Gastroesophageal sphincter (tissue), 4 donors: ENCODE results near the gene NEO1. TPM values are rescaled to one million over a fixed set of nuclear protein-coding genes. Genes with fewer than 3 reads are reported as not detected.

ENCODE experiments used
- ATAC-seq: fragments of 150-250 bp; one replicate; pipeline ENCODE4 v1.9.1; 2016; ENCODE audit warnings: mild to moderate bottlenecking, moderate library complexity
- H3K27ac ChIP-seq, 4 donors: fragments of 200-600 bp; sonication (generic) in 3 of 4; 1 replicate in 3 of 4; 2 replicates in 1 of 4; pipeline ENCODE4 v1.5.1; 2016 to 2019
- H3K27me3 ChIP-seq: fragments of 200-600 bp; sonication (generic); one replicate; pipeline ENCODE4 v1.5.1; 2019
- H3K36me3 ChIP-seq, 2 donors: fragments of 200-600 bp; sonication (generic); one replicate each; pipeline ENCODE4 v1.5.1; 2019; ENCODE audit warnings: control low read depth in 1 of 2
- H3K4me1 ChIP-seq, 3 donors: fragments of 200-600 bp; sonication (generic); 1 replicate in 2 of 3; 2 replicates in 1 of 3; pipeline ENCODE4 v1.5.1; 2016 to 2019; ENCODE audit warnings: control low read depth in 2 of 3
- H3K4me3 ChIP-seq, 2 donors: fragments of 200-600 bp; sonication (generic); one replicate each; pipeline ENCODE4 v1.5.1; 2019; ENCODE audit warnings: mild to moderate bottlenecking in 1 of 2, moderate library complexity in 1 of 2
- H3K9me3 ChIP-seq, 3 donors: fragments of 200-600 bp; sonication (generic); one replicate each; pipeline ENCODE4 v1.5.1; 2017 to 2019; ENCODE audit warnings: control low read depth in 2 of 3
- CTCF ChIP-seq, 4 experiments: fragments of 200-600 bp in 2 of 4; fragments of 450-650 bp in 2 of 4; sonication (generic) in 1 of 4; IDR thresholded peaks; one replicate each; pipeline ENCODE4 v1.5.1; 2017 to 2019; ENCODE audit warnings: antibody characterized with exemption in 4 of 4, mild to moderate bottlenecking in 2 of 4, moderate library complexity in 2 of 4
- EP300 ChIP-seq: sonication (generic); formaldehyde crosslinking; IDR thresholded peaks from one replicate; pipeline ENCODE4 v1.6.1; 2017; ENCODE audit warnings: antibody characterized with exemption, mild to moderate bottlenecking
- POLR2A ChIP-seq, 2 donors: fragments of 450-650 bp; IDR thresholded peaks; one replicate each; pipeline ENCODE4 v1.6.1; 2017; ENCODE audit warnings: antibody characterized with exemption in 2 of 2, mild to moderate bottlenecking in 2 of 2, moderate library complexity in 1 of 2
- POLR2AphosphoS5 ChIP-seq: sonication (generic); formaldehyde crosslinking; IDR thresholded peaks from one replicate; pipeline ENCODE4 v1.6.1; 2017; ENCODE audit warnings: antibody characterized with exemption
- WGBS, 2 donors: methylation state at CpG; one replicate each; pipeline ENCODE4 v1.1.5; 2018; ENCODE audit warnings: low coverage in 1 of 2; 5-methylcytosine and 5-hydroxymethylcytosine counted together
- total RNA-seq, 4 donors: library from RNA; depleted of rRNA; stranded (reverse); fragments of >200 nt; gene quantifications; one replicate each; pipeline ENCODE4 v1.1.0, GENCODE V29; 2016

NEO1 gene
- total RNA-seq, 4 donors from 2014 or later: 28.3 to 61.7 (median 36.1) TPM

GRCh38 chr15:73141216-73141900 is 89.1 kb downstream of the NEO1 start:
- no peaks in the 10 kb centered on the region for H3K4me1 ChIP-seq
- no peaks in the 10 kb centered on the region for H3K9me3 ChIP-seq
- H3K27me3 ChIP-seq: no peaks in the 10 kb centered on the region
- peaks cover 0 to 27% of the 10 kb centered on the region in 2 donors for H3K36me3 ChIP-seq
- no peak for TF ChIP-seq CTCF (IDR thresholded peaks at IDR 0.05)
- no peak for TF ChIP-seq EP300
- TF ChIP-seq POLR2A (IDR thresholded peaks at IDR 0.05): no peak
- TF ChIP-seq POLR2AphosphoS5: no peak
- no peak for ATAC-seq
- no peak overlapping the region for H3K4me3 ChIP-seq
- no peak overlapping the region for H3K27ac ChIP-seq
- WGBS, 2 donors: 58 to 73% methylated on average over 3 of the region's 3 CpGs

GRCh38 chr15:73142802-73143762 is 90.8 kb downstream of the NEO1 start:
- TF ChIP-seq EP300 (no peak), CTCF (IDR thresholded peaks at IDR 0.05) (no peak), POLR2A (IDR thresholded peaks at IDR 0.05) (no peak), POLR2AphosphoS5 (no peak)
- Histone ChIP-seq H3K36me3 (peaks cover 0 to 15% of the 10 kb centered on the region in 2 donors), H3K27me3 (no peaks in the 10 kb centered on the region), H3K4me1 (no peaks in the 10 kb centered on the region), H3K27ac (no peak overlapping the region), H3K4me3 (no peak overlapping the region), H3K9me3 (no peaks in the 10 kb centered on the region)
- WGBS, 2 donors: 85 to 92% methylated on average over 6 to 8 of the region's 12 CpGs
- ATAC-seq: no peak

GRCh38 chr15:73143763-73144155 is 91.5 kb downstream of the NEO1 start:
- WGBS, 2 donors: 67 to 100% methylated on average over 1 of the region's 1 CpG
- no peaks in the 10 kb centered on the region for H3K4me1 ChIP-seq
- H3K27me3 ChIP-seq: no peaks in the 10 kb centered on the region
- no peak for ATAC-seq
- H3K4me3 ChIP-seq: no peak overlapping the region
- no peaks in the 10 kb centered on the region for H3K9me3 ChIP-seq
- H3K27ac ChIP-seq: no peak overlapping the region
- peaks cover 0 to 15% of the 10 kb centered on the region in 2 donors for H3K36me3 ChIP-seq
- TF ChIP-seq POLR2AphosphoS5 (no peak), EP300 (no peak), CTCF (IDR thresholded peaks at IDR 0.05) (no peak), POLR2A (IDR thresholded peaks at IDR 0.05) (no peak)

- no peak for ATAC-seq
- Histone ChIP-seq H3K27ac (no peak overlapping the region), H3K9me3 (no peaks in the 10 kb centered on the region), H3K36me3 (peaks cover 0 to 15% of the 10 kb centered on the region in 2 donors), H3K4me3 (no peak overlapping the region), H3K4me1 (no peaks in the 10 kb centered on the region), H3K27me3 (no peaks in the 10 kb centered on the region)
- TF ChIP-seq EP300 (no peak), POLR2A (IDR thresholded peaks at IDR 0.05) (no peak), CTCF (IDR thresholded peaks at IDR 0.05) (no peak), POLR2AphosphoS5 (no peak)
Measured at GRCh38 chr15:73146419-73146818, 94.2 kb downstream of the NEO1 start.
